HG03196 (cell line): ENCODE measurements around the gene CDH16.
"Not testable (repeated sequence)": the region's sequence is repeated elsewhere in the genome, so short reads cannot be mapped to it uniquely, and the experiment has no call there.

Experiments used
- ATAC-seq: cut with Tn5 transposase; IDR thresholded peaks from one replicate; pipeline ENCODE4 v1.9.1; 2021; ENCODE audit not compliant: unreplicated experiment

Gene CDH16

DNA sequence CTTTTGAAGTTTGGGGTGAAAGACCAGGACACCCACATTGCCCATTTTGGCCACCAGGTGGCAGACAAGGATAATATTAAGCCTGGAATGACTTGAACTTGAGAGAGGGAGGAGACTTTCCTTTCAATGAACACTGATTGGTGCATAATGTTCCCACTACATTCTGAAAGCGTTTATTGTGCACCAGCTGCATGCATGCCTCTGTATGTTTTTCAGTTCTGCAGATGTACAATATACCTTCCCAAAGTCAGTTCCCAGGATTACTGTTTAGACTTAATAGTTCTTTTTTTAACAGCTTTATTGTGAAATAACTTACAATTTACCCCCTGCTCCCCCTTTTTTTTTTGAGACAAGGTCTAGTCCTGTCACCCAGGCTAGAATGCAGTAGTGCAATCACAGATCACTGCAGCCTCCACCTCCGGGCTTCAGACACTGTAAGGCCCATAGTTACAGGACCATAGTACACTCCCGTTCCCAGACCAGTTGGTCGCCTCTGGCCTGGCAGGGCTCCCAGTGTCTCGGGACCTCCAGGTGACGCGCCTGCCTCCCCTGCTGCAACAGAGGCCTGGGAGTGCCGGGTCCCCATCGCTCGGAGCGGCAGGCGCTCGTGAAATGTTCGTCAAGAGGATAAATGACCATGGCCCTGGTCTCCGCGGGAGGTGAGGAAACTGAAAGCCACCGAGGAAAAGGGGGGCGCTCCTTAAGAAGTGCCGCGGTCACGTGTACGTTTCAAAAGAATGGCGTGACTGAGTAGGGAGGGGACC is 28.8 kb upstream of the CDH16 start:
- peak; percentile 43 for ATAC-seq

DNA sequence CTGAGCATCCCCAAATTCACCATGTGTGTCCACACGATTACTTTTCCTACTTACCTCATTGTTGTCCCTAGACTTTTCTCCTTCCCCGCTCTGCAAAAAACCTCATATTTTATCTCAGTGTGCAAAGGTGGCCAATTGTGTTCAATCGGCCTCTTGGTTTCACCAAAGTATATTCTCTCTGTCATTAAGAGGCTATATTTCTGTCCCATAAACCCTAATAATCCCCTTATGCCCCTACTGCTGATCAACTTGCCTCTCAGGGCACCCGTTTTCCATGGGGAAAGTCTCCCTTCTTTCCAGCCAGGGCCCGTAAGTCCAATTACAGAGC is 28.3 kb upstream of the CDH16 start:
- no peak for ATAC-seq

DNA sequence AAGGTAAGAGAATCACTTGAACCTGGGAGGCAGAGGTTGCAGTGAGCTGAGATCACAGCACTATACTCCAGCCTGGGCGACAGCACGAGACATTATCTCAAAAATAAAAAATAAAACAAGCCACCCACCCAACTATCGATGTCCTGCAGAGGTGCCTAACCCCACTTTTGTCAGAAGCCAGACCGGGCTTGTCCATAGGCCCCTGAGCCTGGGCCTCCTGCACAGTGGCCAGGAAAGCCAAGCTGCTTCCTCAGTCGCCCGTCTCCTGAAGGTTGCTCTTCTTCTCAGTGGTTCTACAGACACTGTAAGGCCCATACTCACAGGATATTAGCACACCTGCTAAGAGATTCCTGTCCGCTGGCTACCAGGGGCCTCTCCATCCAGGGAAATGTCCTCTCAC is 27.9 kb upstream of the CDH16 start:
- ATAC-seq: no peak

DNA sequence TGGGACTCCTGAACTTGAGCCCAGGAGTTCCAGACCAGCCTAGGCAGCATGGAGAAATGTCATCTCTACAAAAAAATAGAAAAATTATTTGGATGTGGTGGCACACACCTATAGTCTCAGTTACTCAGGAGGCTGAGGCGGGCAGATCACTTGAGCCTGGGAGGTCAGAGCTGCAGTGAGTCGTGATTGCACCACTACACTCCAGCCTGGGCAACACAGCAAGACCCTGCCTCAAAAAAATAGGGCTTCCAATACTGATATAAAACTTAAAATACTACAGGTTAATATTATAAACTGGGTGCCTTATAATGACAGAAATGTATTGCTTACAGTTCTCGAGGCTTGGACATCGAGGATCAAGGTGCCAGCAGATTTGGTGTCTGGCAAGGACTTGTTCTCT is 27.3 kb upstream of the CDH16 start:
- no peak for ATAC-seq

DNA sequence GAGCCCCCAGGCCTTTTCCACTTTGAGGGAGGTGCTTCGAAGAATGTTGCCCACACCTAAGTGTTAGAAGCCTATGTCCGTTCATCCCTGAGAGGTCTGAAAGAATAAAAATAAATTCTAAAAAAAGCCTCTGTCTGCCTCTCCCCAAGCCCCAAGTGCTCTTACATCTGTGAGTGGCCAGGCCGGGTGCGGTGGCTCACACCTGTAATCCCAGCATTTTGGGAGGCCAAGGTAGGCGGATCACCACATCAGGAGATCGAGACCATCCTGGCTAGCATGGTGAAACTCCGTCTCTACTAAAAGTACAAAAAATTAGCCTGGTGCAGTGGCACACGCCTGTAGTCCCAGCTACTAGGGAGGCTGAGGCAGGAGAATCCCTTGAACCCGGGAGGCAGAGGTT is 26.3 kb upstream of the CDH16 start:
- ATAC-seq: not testable (repeated sequence)

DNA sequence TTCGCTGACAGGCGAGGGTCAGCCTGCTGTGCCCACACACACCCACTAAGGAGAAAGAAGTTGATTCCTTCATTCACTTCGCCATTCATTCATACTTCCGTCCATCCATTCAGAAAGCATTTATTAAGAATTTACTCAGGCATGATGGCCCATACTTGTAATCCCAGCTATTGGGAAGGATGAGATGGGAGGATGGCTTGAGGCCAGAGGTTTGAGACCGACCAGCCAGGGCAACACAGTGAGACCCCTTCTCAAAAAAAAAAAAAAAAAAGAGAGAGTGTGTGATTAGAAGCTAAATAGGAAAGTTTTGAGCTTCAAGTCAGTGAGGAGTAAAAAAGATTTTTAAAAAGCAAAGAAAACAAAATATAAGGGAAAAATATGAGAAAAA is 25.4 kb upstream of the CDH16 start:
- ATAC-seq: no peak

DNA sequence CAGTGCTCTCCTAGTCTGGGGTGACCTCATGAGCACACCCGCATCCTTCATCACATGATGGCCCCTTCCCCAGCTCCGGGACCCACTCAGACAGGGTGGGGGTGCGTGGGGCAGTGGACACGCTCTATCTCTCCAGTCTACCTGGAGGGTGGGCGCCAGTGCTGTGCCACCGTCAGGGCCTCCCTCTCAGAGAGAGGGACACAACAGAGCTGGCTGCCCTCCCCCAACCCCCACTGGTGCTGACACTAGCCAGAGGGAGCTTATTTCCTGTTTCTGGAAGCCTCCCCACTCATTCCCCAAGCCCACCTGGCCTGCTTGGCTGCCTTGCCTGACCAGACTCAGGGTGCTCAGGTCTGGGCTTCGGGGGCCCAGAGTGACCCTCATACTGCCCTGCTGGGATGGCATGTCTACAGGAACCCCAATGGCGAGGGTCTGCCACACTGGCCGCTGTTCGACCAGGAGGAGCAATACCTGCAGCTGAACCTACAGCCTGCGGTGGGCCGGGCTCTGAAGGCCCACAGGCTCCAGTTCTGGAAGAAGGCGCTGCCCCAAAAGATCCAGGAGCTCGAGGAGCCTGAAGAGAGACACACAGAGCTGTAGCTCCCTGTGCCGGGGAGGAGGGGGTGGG is 24.9 kb upstream of the CDH16 start:
- no peak for ATAC-seq

DNA sequence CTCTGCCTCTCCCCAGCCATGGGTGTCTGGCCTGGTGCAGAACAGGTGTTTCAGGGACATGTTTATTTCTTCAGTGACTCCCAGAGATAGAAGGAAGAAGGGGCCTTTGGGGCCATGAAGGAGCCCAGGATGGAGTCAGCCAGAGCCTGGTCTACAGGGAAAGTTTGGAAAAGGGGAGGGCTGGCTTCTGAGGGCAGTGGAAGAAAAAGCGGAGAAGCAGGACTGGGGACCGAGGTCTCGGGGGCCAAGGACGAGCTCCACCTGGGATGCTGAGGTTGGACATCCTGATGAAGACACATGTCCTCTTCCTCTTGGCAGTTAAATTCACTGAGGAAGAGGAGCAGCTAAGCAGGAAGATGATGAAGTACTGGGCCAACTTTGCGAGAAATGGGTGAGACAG is 24.3 kb upstream of the CDH16 start:
- ATAC-seq: no peak

DNA sequence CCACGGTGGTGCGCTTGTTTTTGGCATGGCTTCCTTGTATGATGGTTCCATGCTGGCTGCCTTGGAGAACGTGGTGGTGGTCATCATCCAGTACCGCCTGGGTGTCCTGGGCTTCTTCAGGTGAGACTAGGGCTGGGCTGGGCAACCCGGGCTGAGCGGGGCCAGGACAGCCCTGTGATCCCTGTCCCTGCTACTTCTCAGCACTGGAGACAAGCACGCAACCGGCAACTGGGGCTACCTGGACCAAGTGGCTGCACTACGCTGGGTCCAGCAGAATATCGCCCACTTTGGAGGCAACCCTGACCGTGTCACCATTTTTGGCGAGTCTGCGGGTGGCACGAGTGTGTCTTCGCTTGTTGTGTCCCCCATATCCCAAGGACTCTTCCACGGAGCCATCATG is 21.6 kb upstream of the CDH16 start:
- no peak for ATAC-seq

DNA sequence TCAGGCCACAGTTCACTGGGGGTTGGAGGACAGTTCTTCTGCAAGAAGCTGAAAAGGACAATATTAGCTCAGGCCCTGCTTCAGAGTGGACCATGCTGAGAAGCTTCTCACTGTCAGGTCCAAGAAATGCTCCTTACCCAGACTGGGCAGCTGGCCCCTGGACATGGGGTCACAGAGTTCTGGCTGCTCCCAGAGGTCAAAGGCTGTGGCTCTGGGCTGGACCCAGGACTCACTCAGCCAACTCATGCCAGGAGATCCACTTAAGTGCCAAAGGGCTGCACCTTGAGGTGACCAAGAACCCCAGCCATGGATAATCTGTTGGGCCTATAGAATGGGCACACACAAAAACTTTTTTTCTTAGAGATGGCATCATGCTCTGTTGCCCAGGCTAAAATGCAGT is 20.7 kb upstream of the CDH16 start:
- ATAC-seq: no peak

DNA sequence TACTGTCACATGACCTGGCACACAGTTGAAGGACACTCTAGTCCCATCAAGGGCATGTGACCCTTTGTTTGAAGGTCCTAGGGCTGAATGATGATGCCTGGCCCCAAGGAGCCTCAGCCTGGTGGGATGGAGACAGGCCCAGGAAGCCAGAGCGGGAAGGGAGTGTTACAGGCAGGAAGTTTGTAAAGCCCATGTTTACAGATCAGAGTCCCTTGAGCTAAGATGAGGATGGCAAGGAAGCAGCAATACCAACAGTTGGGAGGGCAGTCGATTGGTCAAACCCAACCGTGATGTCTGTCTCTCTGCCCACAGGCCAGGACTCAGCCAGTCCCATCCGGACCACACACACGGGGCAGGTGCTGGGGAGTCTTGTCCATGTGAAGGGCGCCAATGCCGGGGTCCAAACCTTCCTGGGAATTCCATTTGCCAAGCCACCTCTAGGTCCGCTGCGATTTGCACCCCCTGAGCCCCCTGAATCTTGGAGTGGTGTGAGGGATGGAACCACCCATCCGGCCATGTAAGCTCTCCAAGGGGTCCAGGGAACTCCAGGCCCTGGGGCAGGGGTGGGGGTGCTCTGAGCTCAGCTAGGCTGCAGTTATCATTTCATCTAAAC is 19.1 kb upstream of the CDH16 start:
- no peak for ATAC-seq

DNA sequence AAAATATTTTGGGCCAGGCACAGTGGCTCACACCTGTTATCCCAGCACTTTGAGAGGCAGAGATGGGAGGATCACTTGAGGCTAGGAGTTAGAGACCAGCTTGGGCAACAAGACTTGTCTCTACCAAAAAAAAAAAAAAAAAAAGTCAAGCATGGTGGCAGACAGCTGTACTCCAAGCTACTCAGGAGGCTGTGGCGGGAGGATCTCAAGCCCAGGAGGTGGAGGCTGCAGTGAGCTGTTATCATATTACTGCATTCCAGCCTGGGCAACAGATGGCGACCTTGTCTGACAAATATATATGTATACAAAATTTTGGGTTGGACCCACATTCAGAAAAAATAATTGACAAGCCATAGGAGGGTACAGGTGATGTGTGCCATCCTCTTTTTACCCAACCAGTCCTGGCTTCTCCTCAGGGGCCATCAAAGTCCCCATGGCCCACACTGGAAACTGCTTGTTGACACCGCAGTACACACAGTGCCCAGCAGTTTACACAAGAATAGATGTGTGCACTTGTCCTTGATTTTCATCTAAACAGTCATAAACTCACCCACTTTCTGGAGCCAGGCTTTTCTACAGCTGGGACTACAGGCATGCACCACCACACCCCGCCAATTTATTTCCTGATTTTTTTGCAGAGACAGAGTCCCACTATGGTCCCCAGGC is 18.3 kb upstream of the CDH16 start:
- no peak for ATAC-seq

DNA sequence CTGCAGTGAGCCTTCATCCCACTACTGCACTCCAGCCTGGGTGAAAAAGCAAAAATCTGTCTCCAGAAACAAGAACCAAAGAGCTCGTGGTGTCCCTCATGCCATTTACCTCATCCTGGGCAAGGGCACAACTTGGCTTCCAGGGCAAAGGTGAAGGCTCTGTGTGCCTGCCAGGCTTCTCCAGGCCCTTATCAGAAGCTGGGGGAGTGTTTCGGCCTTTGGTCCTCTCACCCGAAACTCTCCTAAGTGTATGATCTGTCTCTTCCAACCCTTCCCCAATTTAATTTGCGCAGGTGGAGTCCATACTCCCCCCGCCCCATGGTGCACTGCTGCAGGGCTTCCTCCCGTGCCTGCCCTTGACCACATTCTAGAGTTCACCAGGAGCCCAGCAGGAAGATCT is 17.8 kb upstream of the CDH16 start:
- no peak for ATAC-seq

DNA sequence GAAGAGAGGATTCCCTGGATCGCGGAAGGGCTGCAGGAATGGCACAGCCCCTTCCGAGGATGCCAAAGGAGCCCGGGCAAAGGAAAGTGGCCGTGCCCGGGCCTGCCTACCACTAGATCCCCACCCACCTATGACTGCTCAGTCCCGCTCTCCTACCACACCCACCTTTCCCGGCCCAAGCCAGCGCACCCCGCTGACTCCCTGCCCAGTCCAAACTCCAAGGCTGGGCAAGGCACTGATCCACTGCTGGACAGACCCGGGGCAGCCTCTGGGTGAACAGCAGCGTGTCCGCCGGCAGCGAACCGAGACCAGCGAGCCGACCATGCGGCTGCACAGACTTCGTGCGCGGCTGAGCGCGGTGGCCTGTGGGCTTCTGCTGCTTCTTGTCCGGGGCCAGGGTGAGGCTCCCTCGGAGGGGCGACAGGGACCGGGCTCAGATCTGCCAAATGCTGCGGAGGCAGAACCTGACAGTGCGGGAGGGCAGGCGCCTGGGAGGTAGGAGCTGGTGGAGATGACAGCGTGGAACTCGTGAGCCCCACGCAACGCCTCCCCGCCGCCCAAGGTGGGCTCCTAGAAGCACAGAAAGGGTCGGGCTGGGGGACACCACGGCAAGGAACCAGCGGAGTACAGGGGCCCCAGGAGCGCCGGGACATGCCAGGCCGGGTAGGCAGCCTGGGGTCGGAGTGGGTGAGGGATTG is 16.8 kb upstream of the CDH16 start, which contains the start of gene CES2:
Gene CES2, plus strand, starts transcription at position 203 of the 698 bp plus-strand sequence. Its CDS starts 120 bp downstream, at position 323.
- ATAC-seq: no peak

DNA sequence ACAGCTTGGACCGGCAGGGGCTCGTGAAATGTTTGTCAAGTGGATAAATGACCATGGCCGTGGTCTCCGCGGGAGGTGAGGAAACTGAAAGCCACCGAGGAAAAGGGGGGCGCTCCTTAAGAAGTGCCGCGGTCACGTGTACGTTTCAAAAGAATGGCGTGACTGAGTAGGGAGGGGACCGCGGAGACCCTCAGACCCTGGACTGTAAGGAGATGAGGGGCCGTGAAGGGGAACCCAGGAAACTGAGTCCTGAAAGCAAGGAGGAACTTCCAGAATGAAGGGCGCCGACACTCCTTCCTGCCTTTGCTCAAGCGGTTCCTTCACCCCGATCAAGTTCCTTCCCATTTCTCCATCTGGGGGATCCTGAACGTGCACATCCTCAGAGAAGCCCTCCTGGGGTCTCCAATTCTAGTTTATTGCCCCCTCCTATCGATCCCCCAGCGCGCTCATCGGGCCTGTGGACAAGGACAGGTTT is 16.2 kb upstream of the CDH16 start:
- ATAC-seq: not testable (repeated sequence)

DNA sequence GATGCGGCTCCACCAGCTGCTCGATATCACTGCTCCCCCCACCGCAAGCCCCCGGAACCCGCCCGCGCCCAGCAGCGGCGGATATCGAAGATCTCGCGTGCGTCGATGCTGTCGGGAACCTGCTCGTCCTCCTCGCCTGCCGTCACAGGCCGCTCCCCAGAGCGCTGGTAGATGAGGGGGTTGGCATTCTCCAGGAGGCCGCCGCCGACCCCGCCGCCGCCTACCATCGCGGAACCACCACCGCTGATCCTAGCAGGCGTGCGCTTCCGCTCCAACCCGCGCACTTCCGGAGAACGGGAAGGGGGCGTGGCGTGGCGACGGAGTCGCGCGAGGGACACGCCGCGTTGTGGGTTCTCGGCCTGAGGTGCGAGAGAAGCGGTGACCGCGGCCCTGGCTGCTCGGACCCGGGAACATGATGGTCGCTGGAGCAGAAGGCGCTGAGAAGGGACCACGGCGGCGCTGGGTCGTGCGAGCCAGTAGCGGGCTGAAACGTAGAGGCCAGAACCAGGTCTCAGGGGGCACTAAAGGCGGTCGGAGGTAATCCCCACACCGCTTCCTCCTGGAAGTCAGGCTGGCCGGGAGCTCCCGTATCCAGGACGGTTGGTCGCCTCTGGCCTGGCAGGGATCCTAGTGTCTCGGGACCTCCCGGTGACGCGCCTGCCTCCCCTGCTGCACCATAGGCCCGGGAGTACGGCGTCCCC is 15.6 kb upstream of the CDH16 start, which contains the start of gene CIAO2B:
Gene CIAO2B, minus strand, starts transcription at position 265 of the 701 bp plus-strand sequence. Its CDS starts 38 bp downstream, at position 227.
- ATAC-seq: peak; percentile 63

DNA sequence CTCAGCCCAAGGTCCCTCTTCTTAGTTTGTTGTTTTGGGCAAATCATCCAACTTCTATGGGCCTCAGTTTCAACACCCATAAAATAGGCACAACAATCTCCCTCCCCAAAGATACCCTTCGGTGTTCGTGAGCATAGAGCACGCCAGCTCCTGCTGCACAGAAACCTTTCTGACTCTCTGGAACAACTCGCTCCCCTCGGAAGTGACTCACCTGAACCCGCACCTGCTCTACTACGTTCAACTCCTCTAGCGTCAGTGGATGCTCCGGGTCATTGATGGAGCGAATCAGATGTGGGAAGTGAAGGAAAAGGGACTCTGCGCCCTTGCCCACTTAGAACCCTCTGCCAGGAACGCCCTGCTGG is 15.1 kb upstream of the CDH16 start:
- peak; percentile 9 for ATAC-seq

DNA sequence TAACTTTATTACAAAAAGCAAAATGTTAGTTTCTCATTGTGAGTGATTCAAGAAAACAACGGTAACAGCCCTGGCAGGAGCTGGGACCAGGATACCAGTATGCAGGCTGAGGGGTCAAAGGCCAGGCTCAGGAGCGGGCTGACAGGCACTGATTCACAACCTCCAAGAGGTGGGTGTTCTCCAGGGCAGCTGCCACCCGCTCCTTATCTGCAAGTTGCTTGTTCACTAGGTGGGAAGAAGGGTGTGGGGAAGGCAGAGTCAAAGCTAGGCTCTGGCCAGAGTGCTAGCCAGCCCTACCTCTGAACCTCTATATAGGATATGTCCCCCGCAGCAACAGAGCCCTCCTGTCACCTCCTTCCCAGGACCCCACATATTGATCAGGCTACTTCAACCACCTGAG is 13.4 kb upstream of the CDH16 start:
- ATAC-seq: no peak

DNA sequence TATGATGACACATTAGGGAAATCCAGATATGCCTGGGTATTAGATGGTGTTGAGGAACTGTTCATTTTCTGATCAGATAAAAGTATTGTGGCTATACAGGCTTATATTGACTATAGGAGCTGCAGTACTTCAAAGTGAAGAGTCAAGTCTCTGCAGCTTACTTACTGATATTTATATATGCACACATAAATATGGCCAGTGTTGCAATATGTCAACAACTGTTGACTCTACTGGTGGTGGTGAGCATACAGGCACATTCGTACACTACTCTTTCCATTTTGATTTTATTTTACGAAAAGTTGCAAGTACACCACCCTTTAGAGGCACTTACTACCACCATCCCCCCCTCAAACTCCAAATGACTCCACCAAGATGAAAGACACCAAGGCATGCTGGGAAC is 13.0 kb upstream of the CDH16 start:
- no peak for ATAC-seq

DNA sequence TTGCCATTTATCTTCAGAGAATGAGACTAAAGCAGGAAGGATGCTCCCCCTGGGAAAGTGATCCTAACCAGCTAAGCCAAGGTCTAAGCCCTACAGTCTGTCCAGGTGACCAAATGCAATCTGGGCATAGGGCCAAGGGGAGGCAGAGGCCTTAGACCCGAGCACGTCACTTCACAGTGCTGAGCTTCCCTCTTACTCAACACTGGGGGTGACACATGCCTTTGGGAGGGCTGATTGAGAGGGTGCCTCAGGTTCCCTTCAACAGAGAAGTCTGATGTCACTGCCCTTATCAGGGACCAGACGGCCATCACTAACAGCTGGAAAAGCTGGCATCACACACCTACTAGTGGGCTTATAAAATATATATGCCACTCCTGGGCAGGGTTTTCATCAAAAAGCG is 11.5 kb upstream of the CDH16 start:
- no peak for ATAC-seq
